Measurements from ENCODE around the gene MEIS3.

- TF ChIP-seq CTCF (IDR thresholded peaks at IDR 0.05; ENCODE audit: insufficient read depth, low read length) (no peak), POLR2AphosphoS5 (IDR thresholded peaks at IDR 0.05; ENCODE audit: low read depth) (no peak), REST (IDR thresholded peaks at IDR 0.05; ENCODE audit: insufficient replicate concordance, low read depth) (no peak), GABPA (IDR thresholded peaks at IDR 0.05; ENCODE audit: low read depth) (no peak)
These were observed 13.4 kb downstream of the MEIS3 start for GRCh38 chr19:47405854-47406417.

All from HL-60 (cell line).